ENCODE data around the gene DAZ2.
"Not testable (repeated sequence)": the region's sequence is repeated elsewhere in the genome, so short reads cannot be mapped to it uniquely, and the experiment has no call there.

DAZ2 gene, protein sequence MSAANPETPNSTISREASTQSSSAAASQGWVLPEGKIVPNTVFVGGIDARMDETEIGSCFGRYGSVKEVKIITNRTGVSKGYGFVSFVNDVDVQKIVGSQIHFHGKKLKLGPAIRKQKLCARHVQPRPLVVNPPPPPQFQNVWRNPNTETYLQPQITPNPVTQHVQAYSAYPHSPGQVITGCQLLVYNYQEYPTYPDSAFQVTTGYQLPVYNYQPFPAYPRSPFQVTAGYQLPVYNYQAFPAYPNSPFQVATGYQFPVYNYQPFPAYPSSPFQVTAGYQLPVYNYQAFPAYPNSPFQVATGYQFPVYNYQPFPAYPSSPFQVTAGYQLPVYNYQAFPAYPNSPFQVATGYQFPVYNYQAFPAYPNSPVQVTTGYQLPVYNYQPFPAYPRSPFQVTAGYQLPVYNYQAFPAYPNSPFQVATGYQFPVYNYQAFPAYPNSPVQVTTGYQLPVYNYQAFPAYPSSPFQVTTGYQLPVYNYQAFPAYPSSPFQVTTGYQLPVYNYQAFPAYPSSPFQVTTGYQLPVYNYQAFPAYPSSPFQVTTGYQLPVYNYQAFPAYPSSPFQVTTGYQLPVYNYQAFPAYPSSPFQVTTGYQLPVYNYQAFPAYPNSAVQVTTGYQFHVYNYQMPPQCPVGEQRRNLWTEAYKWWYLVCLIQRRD

DNA sequence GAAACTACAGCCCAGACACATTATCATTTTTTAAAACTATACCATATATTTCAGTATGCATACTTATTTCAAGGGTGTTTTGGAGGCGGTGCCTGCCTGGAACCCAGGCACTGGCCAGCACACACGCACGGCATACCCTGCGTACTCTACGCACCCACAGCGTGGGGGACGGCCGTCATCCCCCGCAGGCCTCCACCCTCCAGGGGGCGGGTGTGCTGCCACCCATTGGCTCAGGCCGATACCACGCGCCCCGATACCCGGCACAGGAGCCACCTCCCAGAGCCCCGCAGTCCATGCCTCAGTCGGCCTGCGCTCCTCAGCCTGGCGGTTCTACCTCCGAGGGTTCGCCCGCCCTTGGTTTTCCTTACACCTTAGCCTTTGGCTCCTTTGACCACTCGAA lies at the start of gene DAZ2:
Gene DAZ2 (plus strand): TSS at position 301 of the 400 bp plus-strand sequence. CDS start 208 bp downstream, outside the sequence.
- not testable (repeated sequence) for H3K4me1 ChIP-seq (ENCODE audit: low read length); H3K27ac ChIP-seq (ENCODE audit: low read length); H2AFZ ChIP-seq (ENCODE audit: low read depth, low read length); H4K20me1 ChIP-seq (ENCODE audit: insufficient read depth, low read length); H3K9me3 ChIP-seq (ENCODE audit: insufficient read depth, low read length); H3K4me2 ChIP-seq (ENCODE audit: low read length); H3K36me3 ChIP-seq (replicated peaks; ENCODE audit: low read depth, low read length); H3K79me2 ChIP-seq (ENCODE audit: low read length); H3K9ac ChIP-seq (ENCODE audit: low read length); H3K4me3 ChIP-seq (ENCODE audit: low read length); H3K27me3 ChIP-seq (ENCODE audit: low read depth, low read length)

DNA sequence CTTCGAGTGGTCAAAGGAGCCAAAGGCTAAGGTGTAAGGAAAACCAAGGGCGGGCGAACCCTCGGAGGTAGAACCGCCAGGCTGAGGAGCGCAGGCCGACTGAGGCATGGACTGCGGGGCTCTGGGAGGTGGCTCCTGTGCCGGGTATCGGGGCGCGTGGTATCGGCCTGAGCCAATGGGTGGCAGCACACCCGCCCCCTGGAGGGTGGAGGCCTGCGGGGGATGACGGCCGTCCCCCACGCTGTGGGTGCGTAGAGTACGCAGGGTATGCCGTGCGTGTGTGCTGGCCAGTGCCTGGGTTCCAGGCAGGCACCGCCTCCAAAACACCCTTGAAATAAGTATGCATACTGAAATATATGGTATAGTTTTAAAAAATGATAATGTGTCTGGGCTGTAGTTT lies 20.4 kb upstream of the DAZ2 start, which contains the start of gene DAZ1:
Gene DAZ1 (minus strand): TSS at position 101 of the 400 bp plus-strand sequence. CDS start 208 bp downstream, outside the sequence.
- not testable (repeated sequence) for H3K9ac ChIP-seq (ENCODE audit: low read length); H3K27me3 ChIP-seq (ENCODE audit: low read depth, low read length); H4K20me1 ChIP-seq (ENCODE audit: insufficient read depth, low read length); H3K27ac ChIP-seq (ENCODE audit: low read length); H2AFZ ChIP-seq (ENCODE audit: low read depth, low read length); H3K36me3 ChIP-seq (replicated peaks; ENCODE audit: low read depth, low read length); H3K4me2 ChIP-seq (ENCODE audit: low read length); H3K4me1 ChIP-seq (ENCODE audit: low read length); H3K79me2 ChIP-seq (ENCODE audit: low read length); H3K9me3 ChIP-seq (ENCODE audit: insufficient read depth, low read length); H3K4me3 ChIP-seq (ENCODE audit: low read length)

DNA sequence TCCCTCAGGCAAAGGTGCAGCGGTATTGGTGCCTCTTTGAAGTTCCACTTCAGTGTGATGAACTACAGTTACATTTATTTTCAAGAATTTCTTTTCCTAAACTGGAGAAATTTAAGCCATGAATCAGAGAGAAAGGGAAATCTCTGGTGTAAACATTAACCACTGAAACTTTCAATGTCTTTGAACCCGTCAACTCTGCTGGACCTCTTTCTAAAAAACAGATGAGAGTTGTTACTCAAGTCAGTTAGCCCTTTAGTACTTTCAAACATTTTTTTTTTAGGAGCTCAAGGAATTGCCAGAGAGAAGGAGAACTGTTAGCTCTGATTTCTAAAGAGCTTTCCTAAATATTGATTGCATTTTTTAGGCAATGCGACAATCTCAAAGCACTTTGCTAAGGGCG lies 11.9 kb upstream of the DAZ2 start:
- not testable (repeated sequence) for H2AFZ ChIP-seq (ENCODE audit: low read depth, low read length); H3K27ac ChIP-seq (ENCODE audit: low read length); H3K9me3 ChIP-seq (ENCODE audit: insufficient read depth, low read length); H3K4me3 ChIP-seq (ENCODE audit: low read length); H3K27me3 ChIP-seq (ENCODE audit: low read depth, low read length); H3K4me2 ChIP-seq (ENCODE audit: low read length); H3K9ac ChIP-seq (ENCODE audit: low read length); H3K4me1 ChIP-seq (ENCODE audit: low read length); H3K79me2 ChIP-seq (ENCODE audit: low read length); H4K20me1 ChIP-seq (ENCODE audit: insufficient read depth, low read length); H3K36me3 ChIP-seq (replicated peaks; ENCODE audit: low read depth, low read length)

DNA sequence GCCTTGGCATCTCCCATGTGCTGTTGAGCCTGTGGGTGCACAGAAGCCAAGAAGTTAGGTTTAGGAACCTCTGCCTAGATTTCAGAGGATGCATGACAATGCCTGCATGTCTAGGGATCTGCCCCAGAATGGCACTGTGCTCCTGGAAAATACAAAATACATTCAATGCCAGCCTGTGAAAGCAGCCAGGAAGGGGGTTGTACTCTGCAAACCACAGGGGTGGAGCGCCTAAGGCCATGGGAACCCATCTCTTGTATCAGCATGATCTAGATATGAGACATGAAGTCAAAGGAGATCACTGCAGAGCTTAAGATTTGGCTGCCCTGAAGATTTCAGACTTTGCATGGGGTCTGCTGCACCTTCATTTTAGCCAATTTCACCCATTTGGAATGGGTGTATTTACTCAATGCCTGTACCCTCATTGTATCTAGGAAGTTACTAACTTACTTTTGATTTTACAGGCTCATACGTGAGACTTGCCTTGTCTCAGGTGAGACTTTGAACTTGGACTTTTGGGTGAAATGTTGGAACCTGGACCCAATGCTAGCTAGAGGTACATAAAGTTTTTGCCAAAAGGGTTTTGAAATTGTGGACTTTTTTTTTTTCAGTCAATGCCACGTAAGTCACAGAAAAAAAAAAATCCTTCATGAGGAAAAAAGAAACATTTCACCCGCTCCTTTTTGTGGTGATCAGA lies 9.4 kb upstream of the DAZ2 start:
- not testable (repeated sequence) for H3K4me2 ChIP-seq (ENCODE audit: low read length); H3K4me1 ChIP-seq (ENCODE audit: low read length); H3K36me3 ChIP-seq (replicated peaks; ENCODE audit: low read depth, low read length); H3K27me3 ChIP-seq (ENCODE audit: low read depth, low read length); H4K20me1 ChIP-seq (ENCODE audit: insufficient read depth, low read length); H3K9ac ChIP-seq (ENCODE audit: low read length); H3K27ac ChIP-seq (ENCODE audit: low read length); H3K9me3 ChIP-seq (ENCODE audit: insufficient read depth, low read length); H3K79me2 ChIP-seq (ENCODE audit: low read length); H2AFZ ChIP-seq (ENCODE audit: low read depth, low read length); H3K4me3 ChIP-seq (ENCODE audit: low read length)

DNA sequence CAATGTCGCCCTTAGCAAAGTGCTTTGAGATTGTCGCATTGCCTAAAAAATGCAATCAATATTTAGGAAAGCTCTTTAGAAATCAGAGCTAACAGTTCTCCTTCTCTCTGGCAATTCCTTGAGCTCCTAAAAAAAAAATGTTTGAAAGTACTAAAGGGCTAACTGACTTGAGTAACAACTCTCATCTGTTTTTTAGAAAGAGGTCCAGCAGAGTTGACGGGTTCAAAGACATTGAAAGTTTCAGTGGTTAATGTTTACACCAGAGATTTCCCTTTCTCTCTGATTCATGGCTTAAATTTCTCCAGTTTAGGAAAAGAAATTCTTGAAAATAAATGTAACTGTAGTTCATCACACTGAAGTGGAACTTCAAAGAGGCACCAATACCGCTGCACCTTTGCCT lies 8.7 kb upstream of the DAZ2 start:
- not testable (repeated sequence) for H3K36me3 ChIP-seq (replicated peaks; ENCODE audit: low read depth, low read length); H4K20me1 ChIP-seq (ENCODE audit: insufficient read depth, low read length); H3K27me3 ChIP-seq (ENCODE audit: low read depth, low read length); H3K79me2 ChIP-seq (ENCODE audit: low read length); H3K4me2 ChIP-seq (ENCODE audit: low read length); H3K4me3 ChIP-seq (ENCODE audit: low read length); H3K9ac ChIP-seq (ENCODE audit: low read length); H3K27ac ChIP-seq (ENCODE audit: low read length); H3K4me1 ChIP-seq (ENCODE audit: low read length); H3K9me3 ChIP-seq (ENCODE audit: insufficient read depth, low read length); H2AFZ ChIP-seq (ENCODE audit: low read depth, low read length)

Data from OCI-LY3 (cell line).